HG02588 (cell line): Measurements from ENCODE around the gene ENGASE.

Source experiments
- ATAC-seq: cut with Tn5 transposase; IDR thresholded peaks from one replicate; pipeline ENCODE4 v1.9.1; 2021; ENCODE audit warnings: mild to moderate bottlenecking, moderate library complexity; ENCODE audit not compliant: unreplicated experiment

ENGASE gene

GRCh38 chr17:79079421-79080200 lies 5.0 kb downstream of the ENGASE start:
- ATAC-seq: no peak

DNA sequence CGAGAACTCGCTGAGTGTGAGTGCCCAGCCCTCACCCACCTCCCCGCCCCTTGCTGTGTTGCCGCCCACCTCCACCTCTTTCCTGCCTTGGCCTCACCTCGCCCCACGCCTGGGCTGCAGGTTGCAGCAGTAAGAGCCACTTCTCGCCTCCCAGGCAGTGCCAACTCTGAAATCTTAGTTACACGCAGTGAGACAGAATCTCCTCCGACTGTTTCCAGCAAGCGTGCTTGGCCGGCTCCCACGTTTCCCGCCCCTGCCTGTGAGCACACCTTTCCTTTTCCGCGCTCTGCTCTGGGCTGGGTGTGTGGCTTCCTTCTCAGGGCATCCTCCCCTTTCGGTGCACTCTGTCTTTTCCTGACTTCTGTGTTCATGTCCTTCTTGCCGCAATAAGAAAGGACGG lies 5.7 kb downstream of the ENGASE start:
- no peak for ATAC-seq

GRCh38 chr17:79080761-79081290 lies 6.2 kb downstream of the ENGASE start:
- ATAC-seq: no peak

DNA sequence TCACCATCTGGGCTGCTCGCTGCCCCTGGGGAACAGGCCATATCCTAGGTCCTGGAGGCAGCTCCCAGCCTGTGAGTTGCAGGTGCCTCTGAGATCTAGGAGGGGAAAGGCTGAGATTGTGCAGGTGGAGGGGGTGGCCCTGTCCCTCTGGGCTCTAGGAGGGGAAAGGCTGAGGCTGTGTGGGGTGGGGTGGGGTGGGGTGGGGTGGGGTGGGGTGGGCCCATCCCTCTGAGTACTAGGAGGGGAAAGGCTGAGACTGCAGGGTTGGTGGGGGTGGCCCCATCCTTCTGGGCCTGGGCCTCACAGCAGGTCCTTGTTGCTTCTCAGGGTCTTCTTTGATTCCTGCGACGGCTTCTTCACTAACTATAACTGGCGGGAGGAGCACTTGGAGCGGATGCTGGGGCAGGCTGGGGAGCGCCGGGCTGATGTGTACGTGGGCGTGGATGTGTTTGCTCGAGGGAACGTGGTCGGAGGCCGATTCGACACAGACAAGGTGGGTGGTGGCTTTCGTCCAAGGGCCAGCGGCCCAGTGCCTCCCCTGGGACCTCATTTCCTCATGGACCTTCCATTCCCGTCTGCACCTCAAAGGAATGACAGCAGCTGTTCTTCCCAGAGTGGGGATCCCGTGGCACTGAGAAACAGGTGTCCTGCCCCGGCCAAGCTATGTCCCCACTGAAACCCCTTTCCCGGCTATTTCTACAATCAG lies 7.1 kb downstream of the ENGASE start:
- ATAC-seq: no peak

GRCh38 chr17:79082311-79083190 lies 7.9 kb downstream of the ENGASE start:
- no peak for ATAC-seq

- no peak for ATAC-seq
These were observed 8.8 kb downstream of the ENGASE start for GRCh38 chr17:79083191-79083971.

- ATAC-seq: no peak
These were observed 9.9 kb downstream of the ENGASE start for GRCh38 chr17:79084291-79085153.

- no peak for ATAC-seq
These were observed 10.7 kb downstream of the ENGASE start for GRCh38 chr17:79085154-79085920.

GRCh38 chr17:79085921-79086551 lies 11.4 kb downstream of the ENGASE start:
- ATAC-seq: no peak

GRCh38 chr17:79086609-79087427 lies 12.2 kb downstream of the ENGASE start:
- no peak for ATAC-seq

GRCh38 chr17:79087428-79088143 lies 13.0 kb downstream of the ENGASE start:
- no peak for ATAC-seq

DNA sequence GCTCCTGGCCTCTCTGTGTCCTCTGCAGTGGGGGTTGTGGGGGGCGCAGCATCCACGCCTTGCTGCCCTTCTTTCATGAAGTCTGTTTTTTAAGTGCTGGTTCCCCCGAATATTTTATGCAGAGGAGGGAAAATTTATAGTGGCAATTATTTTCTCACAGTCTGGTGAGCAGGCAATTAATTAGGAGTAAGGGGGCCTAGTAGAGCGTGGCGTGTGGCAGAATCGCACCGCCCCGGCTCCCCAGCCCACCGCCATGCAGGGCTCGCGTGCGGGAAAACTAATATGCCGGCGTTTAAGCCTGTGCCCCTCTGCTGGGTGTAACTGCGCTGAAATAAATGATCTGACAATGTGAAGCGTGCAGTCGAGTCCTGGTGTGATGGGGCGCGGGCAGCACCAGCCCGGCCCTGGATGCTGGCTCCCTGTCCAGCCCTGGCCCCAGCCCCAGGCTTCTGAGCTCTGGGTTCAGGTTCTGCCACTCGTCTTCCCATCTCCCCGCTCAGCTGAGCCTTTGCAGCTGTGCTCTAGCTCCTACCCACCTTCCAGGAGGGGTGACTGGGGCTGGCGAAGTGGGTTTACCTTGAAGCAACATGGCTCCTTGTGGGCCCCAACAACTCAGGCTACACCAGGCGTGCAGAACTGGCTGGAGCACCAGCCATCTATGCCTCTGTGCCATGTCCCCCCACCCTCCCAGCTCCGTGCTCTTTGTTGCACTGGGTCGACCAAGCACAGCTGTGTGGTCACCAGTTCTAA lies 13.8 kb downstream of the ENGASE start:
- ATAC-seq: no peak

GRCh38 chr17:79088997-79089328 lies 14.3 kb downstream of the ENGASE start:
- no peak for ATAC-seq

GRCh38 chr17:79089720-79090442 lies 15.3 kb downstream of the ENGASE start:
- ATAC-seq: no peak

DNA sequence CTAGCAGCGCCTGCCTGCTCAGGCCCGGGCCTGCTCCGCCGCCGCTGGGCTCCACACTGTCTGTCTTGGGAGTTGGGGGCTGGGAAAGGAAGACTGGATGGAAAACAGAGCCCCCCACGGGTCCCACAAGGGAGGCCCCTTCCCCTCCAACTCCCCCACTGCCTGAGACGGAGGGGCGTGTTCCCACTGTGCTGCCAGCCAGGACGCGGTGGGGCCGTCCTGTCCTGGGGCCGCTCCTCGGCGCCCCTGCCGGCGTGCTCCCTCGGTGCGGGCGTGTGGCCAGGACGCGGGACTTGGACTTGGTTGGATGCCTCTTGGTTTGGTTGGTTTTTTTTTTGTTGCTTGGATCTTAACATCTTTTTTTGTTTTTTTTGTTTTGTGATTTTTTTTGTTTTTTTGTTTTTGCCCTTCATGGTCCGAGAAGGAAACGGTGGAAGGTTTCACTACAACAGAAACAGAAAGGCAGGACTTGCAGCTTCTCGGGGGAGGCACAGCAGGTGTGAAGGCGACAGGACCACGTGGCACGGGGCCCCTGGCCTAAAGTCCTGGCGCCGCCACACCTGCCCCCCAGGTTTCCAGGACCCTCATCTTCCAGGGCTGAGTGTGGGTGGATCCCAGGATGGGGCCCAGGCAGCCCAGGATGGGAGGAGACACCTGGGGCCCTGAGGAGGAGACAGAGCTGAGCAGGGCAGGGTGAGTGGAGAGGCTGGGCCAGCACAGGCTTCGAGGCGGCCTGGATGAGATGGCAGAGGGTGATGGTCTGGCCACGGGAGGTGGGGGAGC lies 16.0 kb downstream of the ENGASE start:
- no peak for ATAC-seq
